ENCODE results near the gene EPX.

EPX gene

DNA sequence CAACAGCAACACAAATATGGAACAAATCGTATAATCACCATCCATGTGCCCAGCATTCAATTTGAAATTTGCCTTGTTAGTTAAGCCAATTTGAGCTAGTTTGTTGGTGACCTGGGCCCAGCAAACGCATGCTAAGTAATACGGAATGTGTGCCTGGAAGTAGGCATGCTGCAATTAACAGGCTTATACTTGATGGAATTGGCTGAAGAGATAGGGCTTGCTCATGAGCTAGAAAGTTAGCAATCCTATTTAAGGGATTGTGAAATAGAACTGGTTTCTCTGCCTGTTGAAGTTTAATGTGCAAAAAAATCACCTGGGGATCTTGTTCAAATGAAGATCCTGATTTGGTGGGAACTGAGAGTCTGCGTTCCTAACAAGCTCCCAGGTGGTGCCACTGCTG is 37.4 kb downstream of the EPX start:
- Histone ChIP-seq H2AK5ac (ENCODE audit: low read length, severe bottlenecking) (no peak overlapping the region), H3K9me3 (ENCODE audit: control insufficient read depth, low read length) (no peaks in the 10 kb centered on the region), H3K79me1 (replicated peaks; ENCODE audit: low read length, poor library complexity, severe bottlenecking) (no peaks in the 10 kb centered on the region), H2BK15ac (ENCODE audit: low read depth, poor library complexity, severe bottlenecking) (no peak overlapping the region), H3K4ac (ENCODE audit: low read depth in 1 of 2, low read length in 2 of 2) (no peak overlapping the region), H3K27me3 (ENCODE audit: control insufficient read depth in 1 of 2, insufficient read depth in 1 of 2, low read length in 2 of 2) (peaks cover 6 to 21% of the 10 kb centered on the region in 2 experiments), H3K23ac (ENCODE audit: low read length in 2 of 2) (no peak overlapping the region), H3K18ac (ENCODE audit: low read depth in 1 of 2, low read length in 2 of 2) (no peak overlapping the region), H3K14ac (ENCODE audit: low read length in 2 of 2) (no peak overlapping the region), H2BK5ac (ENCODE audit: low read depth, low read length, poor library complexity, severe bottlenecking) (no peak overlapping the region), H3K4me3 (ENCODE audit: insufficient read depth in 1 of 2, low read depth in 1 of 2, low read length in 2 of 2) (no peak overlapping the region), H3K36me3 (ENCODE audit: control insufficient read depth in 1 of 2, insufficient read depth in 2 of 2, low read depth in 1 of 2, low read length in 2 of 2) (no peaks in the 10 kb centered on the region), H4K8ac (ENCODE audit: low read length) (no peak overlapping the region), H3K4me2 (ENCODE audit: low read length, poor library complexity, severe bottlenecking) (no peak overlapping the region), H3K4me1 (ENCODE audit: control insufficient read depth, insufficient read depth, low read depth, low read length) (peaks cover 4% of the 10 kb centered on the region), H2BK120ac (ENCODE audit: low read depth, low read length) (no peak overlapping the region), H2BK12ac (ENCODE audit: low read length in 2 of 2) (no peak overlapping the region), H3K27ac (ENCODE audit: low read length, poor library complexity, severe bottlenecking) (no peak overlapping the region), H2AFZ (ENCODE audit: low read depth, low read length) (no peak overlapping the region), H4K91ac (ENCODE audit: low read length) (no peak overlapping the region), H3K9ac (ENCODE audit: low read length) (no peak overlapping the region)
- no peak for DNase-seq
- 93% methylated on average over 4 of the region's 4 CpGs for WGBS

DNA sequence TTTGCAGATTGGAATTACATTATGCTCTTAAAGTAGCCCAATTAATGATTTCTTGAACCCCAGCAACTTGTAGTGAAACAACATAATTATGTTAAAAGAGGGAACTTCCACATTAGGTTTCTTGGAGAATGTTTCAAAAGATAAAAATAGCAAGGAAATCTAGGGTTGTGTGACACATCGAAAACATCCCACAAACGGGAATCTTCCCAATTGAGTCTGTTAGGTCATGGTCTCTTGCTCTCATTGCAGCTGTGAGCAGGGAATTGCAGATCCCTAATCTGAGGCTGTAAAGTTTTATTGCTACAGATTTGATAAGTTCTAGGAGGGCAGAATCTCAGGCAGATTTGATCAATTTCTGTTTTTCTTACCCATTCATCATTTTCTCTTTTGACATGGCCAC is 39.1 kb downstream of the EPX start:
- peaks cover 18 to 38% of the 10 kb centered on the region in 2 experiments for H3K27me3 ChIP-seq (ENCODE audit: control insufficient read depth in 1 of 2, insufficient read depth in 1 of 2, low read length in 2 of 2)
- 38% methylated on average over 2 of the region's 2 CpGs for WGBS

DNA sequence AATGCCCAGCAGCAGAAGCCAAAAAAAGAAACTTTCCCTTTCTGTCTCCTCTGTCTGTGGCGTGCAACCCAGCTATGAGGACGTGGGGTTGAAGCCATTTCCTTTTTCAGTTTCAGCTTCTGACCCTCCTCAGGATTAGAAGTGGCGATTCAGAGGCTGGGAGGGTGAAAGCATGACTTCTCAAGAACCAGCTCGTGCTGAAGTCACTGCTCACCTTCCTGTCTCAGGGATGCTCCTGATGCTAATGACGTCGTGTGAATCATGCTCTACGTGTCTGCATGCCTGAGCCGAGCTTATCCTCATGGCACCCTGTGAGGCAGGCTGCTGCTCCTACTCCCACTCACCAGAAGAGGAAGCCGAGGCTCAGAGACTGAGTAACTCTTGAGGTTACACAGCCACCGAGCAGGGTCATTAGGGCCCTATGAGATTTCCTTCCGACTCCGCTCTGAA is 40.2 kb downstream of the EPX start:
- Histone ChIP-seq H3K9ac (ENCODE audit: low read length) (peak overlapping the region; percentile 57), H3K79me1 (replicated peaks; ENCODE audit: low read length, poor library complexity, severe bottlenecking) (no peaks in the 10 kb centered on the region), H3K23ac (ENCODE audit: low read length in 2 of 2) (no peak overlapping the region), H2AFZ (ENCODE audit: low read depth, low read length) (no peak overlapping the region), H4K8ac (ENCODE audit: low read length) (no peak overlapping the region), H2BK12ac (ENCODE audit: low read length in 2 of 2) (no peak overlapping the region), H3K4me1 (ENCODE audit: control insufficient read depth, insufficient read depth, low read depth, low read length) (peaks cover 4% of the 10 kb centered on the region), H3K18ac (ENCODE audit: low read depth in 1 of 2, low read length in 2 of 2) (no peak overlapping the region), H3K27ac (ENCODE audit: low read length, poor library complexity, severe bottlenecking) (no peak overlapping the region), H3K14ac (ENCODE audit: low read length in 2 of 2) (no peak overlapping the region), H3K4me3 (ENCODE audit: insufficient read depth in 1 of 2, low read depth in 1 of 2, low read length in 2 of 2) (peak overlapping the region in 1 of 2 experiments; percentile 5), H2BK120ac (ENCODE audit: low read depth, low read length) (no peak overlapping the region), H3K4ac (ENCODE audit: low read depth in 1 of 2, low read length in 2 of 2) (no peak overlapping the region), H3K27me3 (ENCODE audit: control insufficient read depth in 1 of 2, insufficient read depth in 1 of 2, low read length in 2 of 2) (peaks cover 24 to 42% of the 10 kb centered on the region in 2 experiments), H3K9me3 (ENCODE audit: control insufficient read depth, low read length) (no peaks in the 10 kb centered on the region), H4K91ac (ENCODE audit: low read length) (no peak overlapping the region), H2BK5ac (ENCODE audit: low read depth, low read length, poor library complexity, severe bottlenecking) (no peak overlapping the region), H2BK15ac (ENCODE audit: low read depth, poor library complexity, severe bottlenecking) (no peak overlapping the region), H3K4me2 (ENCODE audit: low read length, poor library complexity, severe bottlenecking) (no peak overlapping the region), H3K36me3 (ENCODE audit: control insufficient read depth in 1 of 2, insufficient read depth in 2 of 2, low read depth in 1 of 2, low read length in 2 of 2) (no peaks in the 10 kb centered on the region), H2AK5ac (ENCODE audit: low read length, severe bottlenecking) (no peak overlapping the region)
- peak; percentile 39 for DNase-seq
- 49% methylated on average over 12 of the region's 12 CpGs for WGBS

More for the DNA sequence above, 39.1 kb downstream of the EPX start:
- H4K8ac ChIP-seq (ENCODE audit: low read length), result no peak overlapping the region
- no peaks in the 10 kb centered on the region for H3K9me3 ChIP-seq (ENCODE audit: control insufficient read depth, low read length)
- H3K9ac ChIP-seq (ENCODE audit: low read length), result peak overlapping the region; percentile 57
- DNase-seq, result no peak
- H3K4me3 ChIP-seq (ENCODE audit: insufficient read depth in 1 of 2, low read depth in 1 of 2, low read length in 2 of 2), result peak overlapping the region in 1 of 2 experiments; percentile 25
- H3K4ac ChIP-seq (ENCODE audit: low read depth in 1 of 2, low read length in 2 of 2), result no peak overlapping the region
- H3K23ac ChIP-seq (ENCODE audit: low read length in 2 of 2), result no peak overlapping the region
- H2BK5ac ChIP-seq (ENCODE audit: low read depth, low read length, poor library complexity, severe bottlenecking), result no peak overlapping the region
- no peak overlapping the region for H3K27ac ChIP-seq (ENCODE audit: low read length, poor library complexity, severe bottlenecking)
- H2AFZ ChIP-seq (ENCODE audit: low read depth, low read length), result no peak overlapping the region
- H3K36me3 ChIP-seq (ENCODE audit: control insufficient read depth in 1 of 2, insufficient read depth in 2 of 2, low read depth in 1 of 2, low read length in 2 of 2), result no peaks in the 10 kb centered on the region
- H2BK15ac ChIP-seq (ENCODE audit: low read depth, poor library complexity, severe bottlenecking), result no peak overlapping the region
- H3K4me1 ChIP-seq (ENCODE audit: control insufficient read depth, insufficient read depth, low read depth, low read length), result peaks cover 4% of the 10 kb centered on the region
- no peak overlapping the region for H3K14ac ChIP-seq (ENCODE audit: low read length in 2 of 2)
- no peak overlapping the region for H2AK5ac ChIP-seq (ENCODE audit: low read length, severe bottlenecking)
- no peak overlapping the region for H3K4me2 ChIP-seq (ENCODE audit: low read length, poor library complexity, severe bottlenecking)
- no peak overlapping the region for H4K91ac ChIP-seq (ENCODE audit: low read length)
- no peak overlapping the region for H2BK120ac ChIP-seq (ENCODE audit: low read depth, low read length)
- no peak overlapping the region for H3K18ac ChIP-seq (ENCODE audit: low read depth in 1 of 2, low read length in 2 of 2)
- no peaks in the 10 kb centered on the region for H3K79me1 ChIP-seq (replicated peaks; ENCODE audit: low read length, poor library complexity, severe bottlenecking)
- no peak overlapping the region for H2BK12ac ChIP-seq (ENCODE audit: low read length in 2 of 2)

DNA sequence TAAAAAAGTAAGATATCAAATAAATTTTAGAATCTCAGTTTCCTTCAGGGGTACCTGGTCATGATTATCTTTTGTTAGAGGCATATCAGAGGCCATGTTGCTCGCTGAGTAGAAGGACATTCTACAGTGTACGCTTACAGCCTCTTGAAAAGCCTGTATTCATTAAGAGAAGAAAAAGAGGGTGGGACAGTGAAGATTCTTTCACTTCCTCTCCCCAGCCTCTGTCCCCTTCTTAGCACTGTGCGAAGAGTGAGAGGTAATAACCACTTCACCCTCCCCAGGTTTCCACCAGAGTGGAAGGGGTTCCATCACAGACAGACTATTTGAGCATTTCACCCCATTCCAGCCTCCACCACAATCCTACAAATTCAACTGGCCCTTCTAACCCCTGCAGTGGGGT is 41.0 kb downstream of the EPX start:
- no peak overlapping the region for H3K9ac ChIP-seq (ENCODE audit: low read length)
- H4K8ac ChIP-seq (ENCODE audit: low read length), result no peak overlapping the region
- no peaks in the 10 kb centered on the region for H3K9me3 ChIP-seq (ENCODE audit: control insufficient read depth, low read length)
- H3K27me3 ChIP-seq (ENCODE audit: control insufficient read depth in 1 of 2, insufficient read depth in 1 of 2, low read length in 2 of 2), result peaks cover 32 to 47% of the 10 kb centered on the region in 2 experiments
- H3K36me3 ChIP-seq (ENCODE audit: control insufficient read depth in 1 of 2, insufficient read depth in 2 of 2, low read depth in 1 of 2, low read length in 2 of 2), result no peaks in the 10 kb centered on the region
- H3K4me2 ChIP-seq (ENCODE audit: low read length, poor library complexity, severe bottlenecking), result no peak overlapping the region
- no peak for DNase-seq
- H2BK12ac ChIP-seq (ENCODE audit: low read length in 2 of 2), result no peak overlapping the region
- H2BK5ac ChIP-seq (ENCODE audit: low read depth, low read length, poor library complexity, severe bottlenecking), result no peak overlapping the region
- 85% methylated on average over 3 of the region's 3 CpGs for WGBS
- H2AK5ac ChIP-seq (ENCODE audit: low read length, severe bottlenecking), result no peak overlapping the region
- H2BK120ac ChIP-seq (ENCODE audit: low read depth, low read length), result no peak overlapping the region
- no peak overlapping the region for H4K91ac ChIP-seq (ENCODE audit: low read length)
- no peak overlapping the region for H2AFZ ChIP-seq (ENCODE audit: low read depth, low read length)
- H3K23ac ChIP-seq (ENCODE audit: low read length in 2 of 2), result no peak overlapping the region
- H3K27ac ChIP-seq (ENCODE audit: low read length, poor library complexity, severe bottlenecking), result no peak overlapping the region
- peaks cover 4% of the 10 kb centered on the region for H3K4me1 ChIP-seq (ENCODE audit: control insufficient read depth, insufficient read depth, low read depth, low read length)
- no peaks in the 10 kb centered on the region for H3K79me1 ChIP-seq (replicated peaks; ENCODE audit: low read length, poor library complexity, severe bottlenecking)
- H3K4me3 ChIP-seq (ENCODE audit: insufficient read depth in 1 of 2, low read depth in 1 of 2, low read length in 2 of 2), result no peak overlapping the region
- no peak overlapping the region for H3K18ac ChIP-seq (ENCODE audit: low read depth in 1 of 2, low read length in 2 of 2)
- no peak overlapping the region for H3K4ac ChIP-seq (ENCODE audit: low read depth in 1 of 2, low read length in 2 of 2)
- H3K14ac ChIP-seq (ENCODE audit: low read length in 2 of 2), result no peak overlapping the region
- no peak overlapping the region for H2BK15ac ChIP-seq (ENCODE audit: low read depth, poor library complexity, severe bottlenecking)

Data from mesenchymal stem cell (in vitro differentiated cells and primary cell).